Hepatocyte (in vitro differentiated cells): ENCODE measurements around the gene PLCXD3.

Experiments used
- EZH2 ChIP-seq: fragments of 200-600 bp; sonication (generic); IDR thresholded peaks from 2 replicates; pipeline ENCODE4 v1.6.1; 2016; ENCODE audit warnings: antibody characterized with exemption, mild to moderate bottlenecking, borderline replicate concordance
- EZH2phosphoT487 ChIP-seq: fragments of 200-600 bp; sonication (generic); IDR thresholded peaks from one replicate; pipeline ENCODE4 v1.6.1; 2018; ENCODE audit warnings: antibody characterized with exemption, mild to moderate bottlenecking, low read depth, moderate library complexity; ENCODE audit not compliant: unreplicated experiment, severe bottlenecking
- TF ChIP-seq, protein P1 (sequence below): fragments of 200-600 bp; sonication (generic); IDR thresholded peaks from 2 replicates; pipeline ENCODE4 v1.5.1; 2016; ENCODE audit warnings: antibody characterized with exemption, mild to moderate bottlenecking; ENCODE audit not compliant: poor library complexity

DNA sequence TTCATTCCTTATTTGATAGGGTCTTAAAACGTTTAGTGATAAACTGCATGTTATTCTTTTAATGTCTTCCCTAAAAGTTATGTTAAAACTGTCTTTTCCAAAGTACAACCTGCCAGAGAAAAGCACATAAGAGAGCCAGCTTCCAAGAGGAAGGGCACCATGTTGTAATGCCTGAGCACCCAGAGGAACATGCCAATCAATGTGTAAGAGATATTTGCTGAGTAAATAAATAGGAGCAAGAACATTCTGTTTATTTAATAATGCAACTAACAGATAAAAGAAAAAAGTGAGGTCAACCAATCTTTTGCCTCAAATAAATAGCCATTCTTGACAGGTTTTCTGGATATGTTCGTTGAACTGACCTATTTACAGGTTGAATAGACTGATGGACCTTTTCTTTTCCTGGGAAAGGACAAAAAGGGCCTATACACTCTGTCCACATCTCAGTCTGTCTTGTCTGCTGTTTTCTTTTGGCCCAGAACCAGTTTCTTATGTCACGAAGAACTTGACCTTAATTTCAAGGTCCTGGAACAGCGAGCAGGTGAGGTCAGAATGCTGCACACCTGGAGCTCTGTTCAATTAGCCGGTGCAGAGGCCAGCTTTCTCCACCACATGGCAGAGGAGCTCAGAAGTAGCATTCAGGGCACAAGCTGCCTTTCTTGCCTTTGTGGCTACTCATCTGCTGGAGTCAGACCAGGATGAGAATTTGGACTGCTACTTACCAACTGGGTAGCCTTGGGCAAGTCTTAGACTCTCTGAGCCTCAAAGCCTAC lies 77.7 kb downstream of the PLCXD3 start:
- TF ChIP-seq, protein P1, sequence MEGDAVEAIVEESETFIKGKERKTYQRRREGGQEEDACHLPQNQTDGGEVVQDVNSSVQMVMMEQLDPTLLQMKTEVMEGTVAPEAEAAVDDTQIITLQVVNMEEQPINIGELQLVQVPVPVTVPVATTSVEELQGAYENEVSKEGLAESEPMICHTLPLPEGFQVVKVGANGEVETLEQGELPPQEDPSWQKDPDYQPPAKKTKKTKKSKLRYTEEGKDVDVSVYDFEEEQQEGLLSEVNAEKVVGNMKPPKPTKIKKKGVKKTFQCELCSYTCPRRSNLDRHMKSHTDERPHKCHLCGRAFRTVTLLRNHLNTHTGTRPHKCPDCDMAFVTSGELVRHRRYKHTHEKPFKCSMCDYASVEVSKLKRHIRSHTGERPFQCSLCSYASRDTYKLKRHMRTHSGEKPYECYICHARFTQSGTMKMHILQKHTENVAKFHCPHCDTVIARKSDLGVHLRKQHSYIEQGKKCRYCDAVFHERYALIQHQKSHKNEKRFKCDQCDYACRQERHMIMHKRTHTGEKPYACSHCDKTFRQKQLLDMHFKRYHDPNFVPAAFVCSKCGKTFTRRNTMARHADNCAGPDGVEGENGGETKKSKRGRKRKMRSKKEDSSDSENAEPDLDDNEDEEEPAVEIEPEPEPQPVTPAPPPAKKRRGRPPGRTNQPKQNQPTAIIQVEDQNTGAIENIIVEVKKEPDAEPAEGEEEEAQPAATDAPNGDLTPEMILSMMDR: no peak
- no peak for TF ChIP-seq EZH2
- no peak for TF ChIP-seq EZH2phosphoT487
